Stimulated activated CD8-positive, alpha-beta memory T cell treated with anti-CD3 and anti-CD28 coated beads, Interleukin-4, amount 100 ng/mL, for 4 hours (primary cell): ENCODE results near the gene EPHX1.
"Not testable (repeated sequence)": the region's sequence is repeated elsewhere in the genome, so short reads cannot be mapped to it uniquely, and the experiment has no call there.

Experiments used
- DNase-seq, 2 donors: peaks; one replicate each; pipeline ENCODE4 v3.0.0-alpha.2; 2020; ENCODE audit warnings: low read depth in 2 of 2, low spot score in 1 of 2

Gene EPHX1

DNA sequence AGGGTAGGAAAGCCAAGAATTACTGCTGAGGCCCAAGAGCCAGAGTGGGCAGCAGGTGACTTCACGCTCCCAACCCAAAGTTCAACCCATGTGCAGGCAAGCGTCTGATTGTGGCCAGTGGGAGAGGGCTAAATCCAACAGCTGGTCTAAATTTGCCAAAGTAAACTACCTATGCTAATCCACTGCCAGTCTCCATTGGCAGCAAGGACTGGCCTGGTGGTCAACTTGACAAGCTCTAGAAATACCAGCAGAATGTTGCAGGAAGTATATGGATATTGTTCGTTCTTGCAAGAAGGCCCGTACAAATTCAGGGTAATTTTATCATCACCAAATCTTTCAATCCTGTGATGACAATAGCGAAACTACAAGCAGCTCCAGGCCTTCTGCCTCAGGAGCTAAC is 70.7 kb downstream of the EPHX1 start:
- DNase-seq, result no peak

DNA sequence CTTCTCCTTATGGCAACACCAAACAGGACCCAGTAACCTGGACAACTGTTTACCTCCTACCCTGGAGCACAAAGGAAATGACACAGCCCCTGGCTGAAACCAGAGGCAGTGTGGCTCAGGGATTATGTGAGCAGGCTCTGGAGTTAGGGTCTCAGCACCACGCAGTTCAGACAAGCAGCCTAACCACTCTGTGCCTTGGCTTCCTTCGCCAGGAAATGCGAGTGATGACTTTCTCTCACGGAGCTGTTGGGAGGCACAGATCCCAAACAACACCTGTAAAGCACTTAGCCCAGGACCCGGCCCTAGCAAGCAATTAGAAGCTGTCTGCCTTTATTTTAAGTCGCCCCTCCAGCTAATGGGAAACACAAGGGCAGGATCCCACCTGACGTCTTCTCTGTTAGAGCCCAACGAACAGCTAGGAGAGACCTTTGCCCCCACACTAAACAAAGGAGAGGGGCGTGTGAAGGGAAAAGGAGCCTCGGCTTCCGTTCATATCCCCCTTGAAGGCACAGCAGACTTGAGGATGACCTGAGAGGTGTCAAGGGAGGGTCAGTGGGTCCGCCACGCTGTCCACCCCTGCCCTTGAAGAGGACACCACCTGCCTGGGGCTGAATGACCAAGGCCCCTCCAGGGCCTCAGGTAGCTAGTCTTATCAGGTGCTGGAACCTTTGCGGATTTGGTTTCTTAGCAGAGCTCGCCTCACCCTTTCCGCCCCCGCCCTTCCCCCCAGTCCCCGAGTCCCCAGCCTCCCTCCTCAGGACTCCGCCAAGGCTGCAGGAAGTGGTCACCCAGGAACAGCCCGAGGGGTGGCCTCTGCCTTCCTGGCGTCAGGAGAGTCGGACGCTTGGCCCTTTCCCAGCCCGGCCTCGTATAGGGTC is 71.4 kb downstream of the EPHX1 start:
- no peak for DNase-seq

DNA sequence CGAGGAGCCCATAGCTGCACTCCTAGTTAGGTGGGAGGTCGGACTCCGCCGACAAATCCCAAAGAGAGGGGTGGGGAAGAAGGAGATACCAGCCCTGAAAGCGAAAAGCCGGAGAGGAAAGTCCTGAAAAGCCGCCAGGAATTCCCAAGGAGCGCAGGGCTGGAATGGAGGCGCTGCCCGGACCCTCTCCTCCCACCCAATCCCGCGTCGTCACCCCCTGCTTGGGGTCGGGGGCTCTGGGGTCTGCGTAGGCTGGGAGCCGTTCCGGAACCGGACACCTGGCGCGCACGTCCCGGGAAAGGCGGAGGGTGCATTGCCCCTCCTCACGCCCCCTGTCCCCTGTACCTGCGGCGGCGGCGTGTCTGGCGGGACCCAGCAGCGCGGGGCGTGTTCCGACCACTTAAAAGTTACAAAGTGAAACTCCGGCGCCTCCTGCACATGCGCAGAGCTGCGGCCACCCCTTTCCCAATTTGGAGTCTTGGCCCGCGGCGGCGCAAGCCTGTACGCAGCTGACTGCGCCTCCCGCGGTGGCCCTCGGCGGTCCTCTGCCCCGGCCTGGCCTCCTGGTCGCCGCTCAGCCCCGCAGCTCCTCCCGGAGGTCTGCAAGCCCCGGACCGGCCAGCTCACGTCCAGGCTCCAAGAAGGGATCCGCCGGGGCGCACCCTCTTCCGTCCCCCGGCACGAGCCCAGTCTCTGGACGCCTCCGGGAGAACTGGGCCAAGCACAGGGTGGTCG is 72.2 kb downstream of the EPHX1 start, which contains the start of gene TMEM63A:
TMEM63A (minus strand) TSS at position 422 of the 735 bp plus-strand sequence. CDS start 4,800 bp downstream, outside the sequence.
- DNase-seq, result peak; percentile 75 to 81

DNA sequence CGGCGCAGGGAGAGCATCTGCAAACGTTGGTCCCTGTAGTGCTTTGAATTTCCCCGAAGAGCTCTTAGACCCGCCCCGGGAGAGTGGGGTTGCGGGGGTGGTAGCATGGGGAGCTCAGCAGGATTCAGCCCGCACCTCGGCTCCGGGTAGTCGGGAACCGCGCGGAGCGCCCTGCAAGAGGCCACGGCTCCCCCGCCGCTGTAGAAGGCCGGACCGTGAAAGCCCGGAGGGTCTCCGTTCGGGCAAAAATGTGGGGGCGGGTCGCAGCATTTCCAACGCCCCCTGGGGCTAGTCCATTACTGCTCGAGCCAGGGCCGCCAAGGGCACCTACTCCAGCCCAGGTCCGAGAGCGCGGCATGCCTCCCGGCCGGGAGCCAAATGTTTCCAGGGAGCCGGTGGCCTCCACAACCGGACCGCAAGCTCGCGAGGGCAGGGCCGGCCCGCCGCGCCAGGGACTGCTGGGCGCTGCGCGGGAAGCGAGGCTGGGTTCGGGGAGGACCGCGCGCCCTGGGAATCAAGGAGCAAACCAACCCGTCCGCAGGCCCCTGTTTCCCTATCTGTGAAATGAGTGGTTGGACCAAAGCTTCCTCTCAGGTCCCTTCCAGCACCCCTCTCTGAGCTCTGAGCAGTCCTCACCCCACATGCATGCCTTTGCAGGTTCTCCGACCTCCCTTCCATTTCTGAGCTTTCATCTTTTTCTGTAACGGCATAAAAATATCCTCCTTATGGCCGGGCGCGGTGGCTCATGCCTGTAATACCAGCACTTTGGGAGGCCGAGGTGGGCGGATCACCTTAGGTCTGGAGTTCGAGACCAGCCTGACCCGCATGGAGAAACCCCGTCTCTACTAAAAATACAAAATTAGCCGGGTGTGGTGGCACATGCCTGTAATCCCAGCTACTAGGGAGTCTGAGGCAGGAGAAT is 73.0 kb downstream of the EPHX1 start:
- DNase-seq, result no peak

DNA sequence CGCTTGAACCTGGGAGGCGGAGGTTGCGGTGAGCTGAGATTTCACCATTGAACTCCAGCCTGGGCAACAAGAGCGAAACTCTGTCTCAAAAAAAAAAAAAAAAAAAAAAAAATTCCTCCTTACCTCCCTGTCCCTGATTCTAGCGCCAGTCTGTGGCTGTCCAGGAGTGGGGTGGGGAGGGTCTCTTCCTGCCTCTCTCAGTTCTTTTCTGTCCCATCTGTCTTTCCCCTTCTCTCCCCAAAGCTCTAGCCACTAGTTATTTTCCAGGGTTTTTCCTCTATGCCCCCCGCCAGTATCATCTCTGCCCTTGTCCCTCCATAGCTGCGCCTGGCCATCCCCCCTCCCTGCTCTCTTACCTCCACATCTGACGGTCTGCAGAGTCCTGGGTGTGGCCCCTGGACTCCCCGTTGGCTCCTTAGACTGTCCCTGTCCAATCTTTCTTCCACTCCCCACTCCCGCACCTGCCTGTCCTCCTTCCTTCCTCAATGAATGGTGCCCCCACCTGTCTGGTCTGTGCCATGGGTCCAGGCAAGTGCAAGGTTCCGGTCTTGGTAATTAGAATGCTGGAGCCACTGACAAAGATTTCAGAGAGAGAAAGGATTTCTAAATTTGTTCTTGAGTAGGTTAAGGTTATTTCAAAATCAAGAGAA is 73.8 kb downstream of the EPHX1 start:
- no peak for DNase-seq

DNA sequence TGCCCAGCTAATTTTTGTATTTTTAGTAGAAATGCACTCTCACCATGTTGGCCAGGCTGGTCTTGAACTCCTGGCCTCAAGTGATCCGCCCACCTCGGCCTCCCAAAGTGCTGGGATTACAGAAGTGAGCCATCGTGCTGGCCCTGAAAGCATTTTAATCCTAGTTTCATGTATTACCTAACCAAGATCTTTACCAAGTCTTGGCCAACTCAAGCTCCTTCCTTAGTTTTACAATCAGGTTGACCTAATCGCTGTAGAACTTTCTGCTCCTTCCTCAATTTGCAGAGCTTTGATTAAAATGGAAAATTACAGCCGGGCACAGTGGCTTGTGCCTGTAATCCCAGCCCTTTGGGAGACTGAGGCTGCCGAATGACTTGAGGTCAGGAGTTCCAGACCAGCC is 75.4 kb downstream of the EPHX1 start:
- DNase-seq, result no peak

DNA sequence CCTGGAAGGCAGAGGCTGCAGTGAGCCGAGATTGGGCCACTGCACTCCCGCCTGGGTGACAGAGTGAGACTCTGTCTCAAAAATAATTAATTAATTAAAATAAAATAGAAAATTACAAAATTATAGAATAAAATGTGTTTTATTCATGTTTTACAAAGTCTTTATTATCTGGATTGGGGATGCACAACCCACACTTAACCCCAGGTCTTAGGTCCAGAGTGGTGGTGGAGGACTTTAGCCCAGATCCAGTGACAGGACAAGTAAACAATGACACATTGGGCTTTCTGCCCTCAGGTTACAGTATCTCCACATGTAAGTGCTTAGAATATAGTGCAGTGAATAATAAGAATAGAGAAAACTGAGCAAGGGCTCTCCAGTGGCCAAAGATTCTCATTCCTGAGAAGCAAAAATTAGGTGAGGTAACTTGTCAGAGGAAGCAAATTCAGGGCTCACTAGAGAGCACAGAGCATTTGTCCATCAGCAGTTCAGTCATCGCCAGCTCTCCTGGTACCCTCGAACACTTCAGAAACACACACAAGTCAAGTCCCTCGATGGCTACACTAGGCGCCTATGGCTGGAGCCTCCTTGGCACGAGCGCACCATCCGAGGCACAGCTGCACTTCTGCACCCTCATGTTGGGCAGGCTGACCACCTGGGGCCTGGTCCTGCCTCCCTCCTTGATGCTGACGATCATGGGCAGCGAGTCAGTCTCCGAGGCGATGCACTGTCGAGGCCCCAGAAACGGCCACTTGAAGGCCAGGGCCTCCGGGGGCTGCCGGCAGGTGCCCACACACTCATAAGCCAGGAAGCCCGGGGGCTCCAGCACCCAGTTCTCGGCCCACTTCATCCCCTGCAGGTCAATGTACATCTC is 76.5 kb downstream of the EPHX1 start:
- DNase-seq, result no peak

DNA sequence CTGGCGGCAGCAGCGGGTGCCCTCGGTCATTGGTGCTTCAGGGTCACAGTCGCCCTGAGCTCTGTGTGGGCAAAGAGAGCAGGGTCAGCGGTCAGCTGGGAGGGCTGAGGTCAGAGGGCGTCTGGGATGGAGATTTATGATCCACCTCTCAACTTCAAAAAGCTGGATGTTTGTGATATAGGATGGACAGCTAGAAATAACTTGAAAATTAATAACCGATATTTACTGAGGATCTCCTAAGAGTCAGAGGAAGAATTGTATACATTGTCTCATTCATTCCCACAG is 77.0 kb downstream of the EPHX1 start:
- DNase-seq, result no peak

DNA sequence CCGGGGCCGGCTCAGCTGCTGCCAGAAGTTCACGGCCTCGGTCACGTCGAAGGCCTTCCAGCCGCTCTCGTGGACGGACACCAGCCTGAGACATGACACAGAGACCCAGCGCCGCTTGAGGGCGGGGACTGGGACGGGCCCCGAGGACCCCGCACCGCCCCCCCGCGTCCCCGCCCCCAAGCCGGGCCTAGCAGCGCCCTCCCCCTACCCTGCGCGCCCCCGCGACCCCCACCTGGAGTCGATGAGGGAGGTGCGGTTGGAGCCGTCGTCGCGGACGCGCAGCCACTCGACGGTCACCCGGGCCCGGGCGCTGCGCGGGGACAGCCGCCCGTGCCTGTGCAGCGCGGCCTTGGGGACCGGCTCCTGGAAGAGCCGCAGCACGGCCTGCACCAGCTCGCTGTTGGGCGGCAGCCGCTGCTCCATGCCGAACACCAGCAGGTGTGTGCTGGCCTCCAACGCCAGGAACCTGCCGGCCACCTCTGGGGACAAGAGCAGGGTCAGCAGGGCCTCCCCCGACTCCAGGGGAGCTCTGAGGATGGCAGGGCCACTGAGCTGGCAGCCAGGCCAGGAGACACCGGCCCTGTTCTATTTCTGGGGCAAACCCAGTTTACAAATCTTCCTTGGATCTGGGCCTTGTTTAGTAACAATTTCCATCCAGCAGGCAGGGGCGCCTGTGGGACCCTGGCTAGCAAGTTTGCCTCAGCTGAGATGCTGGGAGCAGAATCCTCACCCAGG is 77.8 kb downstream of the EPHX1 start:
- DNase-seq, result not testable (repeated sequence)

DNA sequence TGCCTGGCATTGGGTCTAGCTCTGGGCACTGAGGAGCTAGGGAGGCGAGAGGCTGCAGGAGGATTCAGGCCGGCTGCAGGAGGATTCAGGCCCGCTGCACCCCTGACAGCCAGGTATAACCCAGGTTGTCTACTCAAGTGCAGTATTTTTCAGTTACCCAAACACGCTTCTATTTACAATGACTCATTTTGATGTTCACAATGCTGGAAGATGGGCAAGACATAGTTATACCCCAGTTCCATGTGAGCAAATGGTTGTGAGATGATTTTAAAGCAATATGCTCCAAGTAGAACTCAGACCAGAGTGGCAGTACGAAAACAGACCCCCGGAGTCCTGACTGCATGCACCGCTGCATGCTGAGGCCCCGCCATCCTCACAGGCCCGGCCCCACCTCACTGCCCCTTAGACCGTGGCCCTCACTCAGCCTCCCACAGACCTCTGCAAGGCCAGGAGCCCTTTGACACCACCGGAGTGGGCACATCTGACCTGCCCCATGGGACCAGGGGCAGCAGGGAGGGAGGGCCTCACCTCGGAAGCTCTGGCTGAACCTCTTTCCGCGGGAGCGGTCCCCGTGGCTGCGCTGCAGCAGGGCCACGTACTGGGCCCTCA is 78.5 kb downstream of the EPHX1 start:
- no peak for DNase-seq

DNA sequence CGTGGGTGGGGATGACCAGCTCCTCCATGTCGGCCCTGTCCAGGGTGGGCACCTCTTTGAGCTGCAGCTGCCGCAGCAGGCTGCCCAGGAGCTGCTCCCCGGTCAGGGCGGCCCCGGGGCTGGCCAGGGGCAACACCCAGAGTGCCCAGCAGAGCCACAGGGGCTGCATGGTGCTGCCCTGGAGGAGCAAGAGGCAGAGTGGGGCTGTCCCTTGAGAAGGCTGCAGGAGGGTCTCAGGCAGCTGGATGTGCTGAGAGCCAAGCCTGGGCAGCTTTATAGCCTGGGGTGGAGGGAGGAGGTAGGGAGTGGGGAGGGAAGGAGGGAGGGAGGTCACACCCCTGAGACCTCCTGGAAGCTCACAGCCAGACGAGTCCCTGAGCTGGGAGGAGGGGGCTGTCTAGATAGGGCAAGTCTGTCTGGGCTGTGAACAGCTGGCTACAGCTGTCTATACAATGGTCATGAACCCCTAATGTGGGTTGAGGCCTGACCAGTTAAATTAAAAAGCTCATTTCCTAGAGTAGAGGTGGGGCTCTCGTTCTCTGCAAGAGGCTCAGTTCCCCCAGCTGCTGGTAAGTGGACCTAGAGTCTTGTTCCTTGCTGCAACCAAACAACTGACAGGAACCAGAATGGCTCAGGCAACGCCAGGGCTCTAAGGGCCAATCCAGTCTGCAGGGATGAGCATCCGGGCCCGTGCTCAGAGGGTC is 79.1 kb downstream of the EPHX1 start, which contains the start of gene LEFTY1:
LEFTY1 (minus strand) TSS at position 249 of the 704 bp plus-strand sequence; CDS start at position 169, 80 bp downstream.
- no peak for DNase-seq

DNA sequence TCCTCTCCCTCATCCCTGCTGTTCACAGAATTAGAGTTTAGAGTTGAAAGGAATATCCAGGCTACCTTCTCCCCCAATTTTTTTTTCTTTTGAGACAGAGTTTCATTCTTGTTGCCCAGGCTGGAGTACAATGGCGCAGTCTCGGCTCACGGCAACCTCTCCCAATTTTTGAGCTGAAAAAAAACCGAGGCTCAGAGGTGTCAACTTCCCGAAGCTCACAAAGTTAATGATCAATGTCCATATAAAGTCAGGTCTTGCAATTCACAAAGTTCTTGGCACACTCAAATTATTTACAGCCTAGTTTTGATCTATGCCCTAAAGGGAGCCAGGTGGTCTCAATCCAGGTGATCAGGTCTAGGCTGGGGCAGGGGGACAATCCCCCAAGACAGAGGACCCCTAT is 79.8 kb downstream of the EPHX1 start:
- no peak for DNase-seq

DNA sequence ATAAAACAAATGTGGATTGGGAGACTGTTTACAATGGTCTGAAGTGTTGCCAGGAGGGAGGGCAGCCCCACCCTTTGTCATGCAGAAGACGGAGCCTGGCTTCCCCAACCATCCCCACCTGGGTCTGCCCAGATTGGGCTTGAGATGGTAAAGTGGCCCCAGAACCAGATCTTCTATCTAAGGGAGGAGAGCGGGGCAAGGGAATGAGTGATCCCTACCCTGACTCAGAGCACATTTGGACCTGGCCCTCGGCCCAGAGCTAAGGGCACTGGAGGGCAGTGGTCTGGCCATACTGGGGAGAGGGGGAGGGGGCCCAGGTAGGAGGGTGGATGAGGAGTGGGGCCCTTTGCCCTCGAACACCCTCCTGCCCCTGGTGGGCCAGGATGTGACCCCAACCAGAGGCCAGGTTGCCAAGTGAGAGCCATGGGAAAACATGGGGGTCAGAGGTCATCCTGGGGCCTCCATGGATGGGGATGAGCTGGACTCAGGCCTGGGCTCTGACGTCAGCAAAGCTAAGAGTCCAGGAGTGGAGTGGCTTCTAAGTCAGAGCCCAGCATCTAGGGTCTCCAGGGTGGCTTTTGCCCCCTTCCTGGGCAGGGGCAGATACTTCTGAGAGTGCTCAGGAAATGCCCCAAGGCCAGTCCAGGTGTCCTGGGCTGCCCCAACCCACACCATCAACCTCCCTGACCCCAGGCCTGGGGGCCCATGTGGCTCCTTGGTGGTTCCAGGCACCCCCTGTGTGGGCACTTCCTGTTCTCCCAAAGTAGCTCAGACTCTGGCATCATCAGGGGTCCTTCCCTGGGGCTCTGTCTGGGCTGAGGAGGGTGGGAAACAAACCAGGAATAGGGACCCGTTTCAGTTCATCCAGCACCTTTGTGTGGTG is 80.7 kb downstream of the EPHX1 start:
- no peak for DNase-seq

DNA sequence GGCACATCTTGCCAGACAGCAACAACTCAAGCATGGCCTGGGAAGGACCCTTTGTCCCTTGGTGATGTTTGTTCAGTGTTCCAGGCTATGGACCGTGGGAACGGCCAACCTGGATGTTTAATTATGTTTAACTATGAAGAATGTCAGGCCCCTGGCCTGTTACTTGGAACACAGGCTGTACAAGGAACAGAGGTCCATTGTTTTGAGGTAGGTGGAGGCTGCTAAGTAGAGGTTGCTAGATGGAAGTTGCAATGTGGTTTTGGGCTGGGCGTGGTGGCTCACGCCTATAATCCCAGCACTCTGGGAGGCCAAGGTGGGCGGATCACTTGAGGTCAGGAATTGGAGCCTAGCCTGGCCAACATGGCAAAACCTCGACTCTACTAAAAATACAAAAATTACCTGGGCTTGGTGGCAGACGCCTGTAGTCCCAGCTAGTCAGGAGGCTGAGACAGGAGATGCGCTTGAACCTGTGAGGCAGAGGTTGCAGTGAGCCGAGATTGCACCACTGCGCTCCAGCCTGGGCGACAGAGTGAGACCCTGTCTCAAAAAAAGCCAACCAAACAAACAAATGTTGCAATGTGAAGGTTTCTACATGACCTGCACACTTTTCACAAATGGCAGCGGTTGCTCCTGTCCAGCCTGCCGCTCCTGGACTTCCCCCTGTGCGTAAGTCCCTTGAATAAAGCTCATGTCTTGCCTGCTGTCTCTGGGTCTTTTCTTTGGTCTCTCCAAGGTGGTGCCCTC is 81.5 kb downstream of the EPHX1 start:
- DNase-seq, result no peak

DNA sequence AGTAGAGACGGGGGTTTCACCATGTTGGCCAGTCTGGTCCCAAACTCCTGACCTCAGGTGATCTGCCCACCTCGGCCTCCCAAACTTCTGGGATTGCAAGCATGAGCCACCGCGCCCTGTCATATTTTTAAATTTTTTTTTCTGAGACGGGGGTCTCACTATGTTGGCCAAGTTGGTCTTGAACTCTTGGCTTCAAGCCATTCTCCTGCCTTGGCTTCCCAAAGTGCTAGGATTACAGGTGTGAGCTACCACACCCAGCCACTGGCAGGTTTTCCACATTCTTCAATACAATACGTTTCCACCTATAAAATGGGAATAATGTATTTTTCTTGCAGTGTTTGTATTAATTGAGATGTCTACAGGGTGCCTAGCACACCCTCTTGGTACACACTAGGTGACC is 82.4 kb downstream of the EPHX1 start:
- no peak for DNase-seq
